Neural cell (in vitro differentiated cells): ENCODE measurements around the gene CPE.

Source experiments
- CTCF ChIP-seq: fragments of 450-650 bp; IDR thresholded peaks from 2 replicates; pipeline ENCODE4 v1.5.1; 2014; ENCODE audit warnings: antibody characterized with exemption, mild to moderate bottlenecking, moderate library complexity; ENCODE audit not compliant: poor library complexity, severe bottlenecking
- EP300 ChIP-seq: fragments of 450-650 bp; conservative IDR thresholded peaks from 2 replicates; pipeline ENCODE4 v1.6.1; 2014; ENCODE audit warnings: antibody characterized with exemption, mild to moderate bottlenecking, moderate library complexity; ENCODE audit not compliant: poor library complexity, severe bottlenecking
- EZH2 ChIP-seq: fragments of 200-600, 300-800 bp; shearing (Covaris generic), sonication (generic); IDR thresholded peaks from 2 replicates; pipeline ENCODE4 v1.6.1; 2014; ENCODE audit warnings: antibody characterized with exemption, low read length, borderline replicate concordance, mild to moderate bottlenecking; ENCODE audit not compliant: insufficient read depth, poor library complexity, severe bottlenecking
- MXI1 ChIP-seq: fragments of 450-650 bp; conservative IDR thresholded peaks from 2 replicates; pipeline ENCODE4 v1.6.1; 2014; ENCODE audit warnings: antibody characterized with exemption, mild to moderate bottlenecking; ENCODE audit not compliant: poor library complexity, severe bottlenecking

- no peak for TF ChIP-seq CTCF
- no peak for TF ChIP-seq EP300
- TF ChIP-seq EZH2: no peak
- no peak for TF ChIP-seq MXI1
Measured at GRCh38 chr4:165515201-165515600, 136.4 kb downstream of the CPE start.
